ENCODE data around the gene JARID2.
"Not testable (repeated sequence)": the region's sequence is repeated elsewhere in the genome, so short reads cannot be mapped to it uniquely, and the experiment has no call there.

Gene JARID2

GRCh38 chr6:15310680-15311079 is 64.8 kb downstream of the JARID2 start:
- DNase-seq (ENCODE audit: low read depth) = no peak

- DNase-seq (ENCODE audit: low read depth) = no peak
Measured at GRCh38 chr6:15312500-15312899, 66.6 kb downstream of the JARID2 start.

- DNase-seq (ENCODE audit: low read depth) = no peak
Measured at GRCh38 chr6:15313367-15313766, 67.5 kb downstream of the JARID2 start.

DNA sequence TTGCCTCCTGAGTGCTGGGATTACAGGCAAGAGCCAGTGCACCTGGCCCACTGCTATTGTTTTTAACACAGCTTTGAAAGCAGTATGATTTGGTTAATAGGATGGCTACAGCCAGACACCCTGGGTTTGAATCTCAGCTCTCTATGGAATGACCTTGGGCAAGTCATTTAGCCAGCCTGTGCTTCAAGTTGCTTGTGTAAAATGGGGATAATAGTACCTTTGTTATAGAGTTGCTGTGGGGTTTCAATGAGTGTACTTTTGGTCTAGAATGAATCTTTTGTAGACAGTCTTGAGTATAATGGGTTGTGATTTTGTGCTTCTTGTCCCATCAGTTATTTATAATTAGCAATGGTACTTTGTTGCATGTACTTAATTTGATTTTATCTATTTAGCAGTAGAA is 70.9 kb downstream of the JARID2 start:
- no peak for DNase-seq (ENCODE audit: low read depth)

DNA sequence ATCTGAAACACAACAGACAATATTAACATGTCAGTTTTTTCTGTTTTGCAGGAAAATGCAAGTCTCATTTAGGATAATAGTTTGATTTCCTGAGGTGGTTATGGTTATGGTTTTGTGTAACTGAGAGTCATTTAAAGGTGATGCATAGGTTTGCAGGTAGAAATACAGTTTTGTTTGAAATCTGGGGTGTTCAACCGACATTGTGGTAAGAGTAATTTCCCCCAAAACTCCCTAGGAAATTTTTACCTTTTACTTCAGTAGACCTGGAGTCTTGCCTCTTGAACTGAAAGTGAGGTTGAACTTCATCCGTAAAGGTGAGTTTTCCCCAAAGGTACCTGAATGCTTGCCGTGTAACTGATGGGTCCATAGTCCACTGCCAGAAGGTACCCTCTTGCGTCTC is 71.4 kb downstream of the JARID2 start:
- DNase-seq (ENCODE audit: low read depth) = no peak

- DNase-seq (ENCODE audit: low read depth) = no peak
Measured at GRCh38 chr6:15317934-15318902, 72.3 kb downstream of the JARID2 start.

- no peak for DNase-seq (ENCODE audit: low read depth)
Measured at GRCh38 chr6:15319677-15320076, 73.8 kb downstream of the JARID2 start.

DNA sequence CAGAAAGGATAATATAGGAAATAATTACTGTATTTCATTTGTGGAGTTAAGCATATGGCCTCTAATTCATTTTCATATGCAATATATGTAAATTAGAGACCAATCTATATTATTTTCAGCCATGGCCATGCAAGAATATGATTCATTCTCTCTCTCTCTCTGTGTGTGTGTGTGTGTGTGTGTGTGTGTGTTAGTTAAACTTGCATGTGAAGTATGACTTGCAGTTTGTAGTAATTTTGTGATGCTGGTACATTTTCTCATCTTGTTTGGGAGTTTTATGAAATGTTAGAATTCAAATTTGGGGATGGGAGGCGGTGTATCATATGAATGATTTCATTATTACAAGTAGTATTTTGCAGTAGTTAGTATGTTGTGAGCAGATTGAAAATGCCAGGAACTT is 74.8 kb downstream of the JARID2 start:
- no peak for DNase-seq (ENCODE audit: low read depth)

DNA sequence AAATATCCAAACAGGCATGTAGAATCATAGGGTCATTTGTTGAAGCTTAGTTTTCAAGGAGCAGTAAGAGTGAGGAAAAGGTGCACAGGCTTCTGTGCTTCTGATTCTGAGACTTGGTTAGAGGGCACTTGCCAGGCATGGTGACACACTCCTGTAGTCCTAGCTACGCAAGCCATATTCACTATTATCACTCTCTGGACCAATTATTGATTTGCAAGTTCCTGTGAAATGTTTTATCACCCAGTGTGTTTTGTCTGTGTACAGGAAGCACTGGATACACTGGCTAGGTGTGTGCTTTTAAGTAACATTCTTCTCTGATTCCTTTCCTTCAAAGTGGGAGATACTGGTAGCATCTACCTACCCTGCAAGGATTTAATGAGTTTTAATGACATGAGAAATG is 76.3 kb downstream of the JARID2 start:
- no peak for DNase-seq (ENCODE audit: low read depth)

- DNase-seq (ENCODE audit: low read depth) = no peak
Measured at GRCh38 chr6:15322781-15323536, 77.1 kb downstream of the JARID2 start.

- not testable (repeated sequence) for DNase-seq (ENCODE audit: low read depth)
Measured at GRCh38 chr6:15323611-15324010, 77.7 kb downstream of the JARID2 start.

DNA sequence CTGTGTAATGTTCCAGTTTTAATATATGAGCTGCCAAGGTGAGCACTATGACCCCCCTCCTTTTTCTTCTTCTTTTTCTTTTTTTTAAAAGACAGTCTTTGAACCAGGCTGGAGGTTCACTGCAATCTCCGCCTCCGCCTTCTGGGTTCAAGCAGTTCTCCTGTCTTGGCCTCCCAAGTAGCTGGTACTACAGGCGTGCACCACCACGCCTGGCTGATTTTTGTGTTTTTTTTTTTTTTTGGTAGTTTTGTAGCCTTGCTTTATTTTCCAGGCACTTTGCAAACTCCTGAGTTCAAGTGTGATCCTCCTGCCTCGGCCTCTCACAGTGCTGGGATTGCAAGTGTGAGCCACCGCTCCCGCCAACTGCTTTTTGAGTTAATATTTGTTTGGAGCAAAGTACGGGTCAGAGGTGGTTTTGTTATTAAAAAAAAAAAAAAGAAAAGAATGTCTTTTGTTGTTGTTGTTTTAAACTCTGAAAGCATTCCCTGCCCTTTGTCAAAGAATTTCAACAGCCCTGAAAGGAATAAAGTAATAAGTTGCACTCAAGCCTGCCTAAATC is 78.6 kb downstream of the JARID2 start:
- no peak for DNase-seq (ENCODE audit: low read depth)

DNA sequence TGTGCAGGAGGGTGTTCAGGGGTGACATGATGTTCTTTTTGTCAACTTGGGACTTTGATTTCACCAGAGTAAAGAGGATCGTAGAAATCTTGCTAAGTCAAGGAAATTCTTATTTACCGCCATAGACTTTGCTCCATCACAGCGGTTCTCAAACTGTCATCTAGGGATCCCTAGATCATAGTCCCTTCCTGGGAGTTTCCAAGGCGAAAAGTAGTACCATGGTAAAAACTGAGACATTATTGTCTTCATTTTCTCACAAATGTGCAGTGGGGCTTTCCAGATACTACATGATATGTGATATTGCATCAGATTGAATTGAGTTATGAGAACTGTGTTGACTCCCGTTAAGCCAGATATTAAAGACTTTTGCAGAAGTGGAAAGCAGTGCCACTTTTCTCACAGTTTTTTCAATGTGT is 79.7 kb downstream of the JARID2 start:
- no peak for DNase-seq (ENCODE audit: low read depth)

GRCh38 chr6:15326067-15326614 is 80.3 kb downstream of the JARID2 start:
- no peak for DNase-seq (ENCODE audit: low read depth)

- DNase-seq (ENCODE audit: low read depth) = no peak
Measured at GRCh38 chr6:15327271-15327670, 81.4 kb downstream of the JARID2 start.

GRCh38 chr6:15329197-15329671 is 83.4 kb downstream of the JARID2 start:
- no peak for DNase-seq (ENCODE audit: low read depth)

DNA sequence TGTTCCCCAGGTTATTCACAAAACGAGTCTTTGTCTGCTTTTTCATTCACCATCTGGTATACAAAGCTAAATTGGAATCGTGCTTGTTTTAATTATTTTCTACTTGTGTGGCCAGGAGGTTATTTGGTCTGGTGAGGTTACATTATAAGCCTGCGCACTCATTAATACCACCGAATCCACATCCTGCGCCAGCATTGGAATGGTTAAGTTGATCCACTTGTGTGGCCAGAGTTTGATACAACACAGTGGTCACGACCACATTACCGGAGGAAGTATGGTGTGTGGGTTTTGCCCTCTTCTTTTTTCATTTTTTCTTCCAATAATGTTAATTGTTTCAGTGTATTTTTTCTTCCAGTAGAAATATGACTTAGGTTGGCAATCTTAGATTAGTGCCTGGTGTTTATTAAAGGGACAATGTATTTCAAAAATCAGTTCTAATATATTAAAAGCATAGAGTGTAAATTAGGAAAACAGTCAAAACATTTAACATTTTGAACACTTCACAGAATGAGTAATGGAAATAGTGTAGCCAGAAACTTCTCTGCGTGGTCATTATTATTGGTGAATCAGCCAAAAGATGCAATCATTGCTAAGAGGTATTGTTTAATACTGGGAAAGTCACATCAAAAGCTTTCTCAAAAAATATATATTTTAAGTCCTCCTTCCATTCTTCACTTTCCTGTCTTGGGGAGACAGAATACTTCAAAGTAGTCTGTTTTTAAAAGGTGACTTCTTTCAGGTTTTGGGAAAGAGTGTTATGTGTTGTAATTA is 84.5 kb downstream of the JARID2 start:
- no peak for DNase-seq (ENCODE audit: low read depth)

DNA sequence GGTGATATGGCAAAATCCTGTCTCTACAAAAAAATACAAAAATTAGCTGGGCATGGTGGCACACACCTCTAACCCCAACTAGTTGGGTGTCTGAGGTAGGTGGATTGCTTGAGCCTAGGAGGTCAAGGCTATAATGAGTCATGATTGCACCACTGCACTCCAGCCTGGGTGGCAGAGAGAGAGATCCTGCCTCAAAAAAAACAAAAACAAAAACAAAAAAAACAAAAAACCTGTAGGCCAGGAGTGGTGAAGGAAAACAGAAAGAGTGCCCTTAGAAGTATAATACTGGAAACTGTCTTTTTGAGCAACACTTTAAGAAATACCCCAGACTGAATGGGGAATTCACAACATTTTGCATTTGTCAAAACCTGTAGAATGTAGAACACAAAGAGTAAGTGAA is 85.3 kb downstream of the JARID2 start:
- no peak for DNase-seq (ENCODE audit: low read depth)

DNA sequence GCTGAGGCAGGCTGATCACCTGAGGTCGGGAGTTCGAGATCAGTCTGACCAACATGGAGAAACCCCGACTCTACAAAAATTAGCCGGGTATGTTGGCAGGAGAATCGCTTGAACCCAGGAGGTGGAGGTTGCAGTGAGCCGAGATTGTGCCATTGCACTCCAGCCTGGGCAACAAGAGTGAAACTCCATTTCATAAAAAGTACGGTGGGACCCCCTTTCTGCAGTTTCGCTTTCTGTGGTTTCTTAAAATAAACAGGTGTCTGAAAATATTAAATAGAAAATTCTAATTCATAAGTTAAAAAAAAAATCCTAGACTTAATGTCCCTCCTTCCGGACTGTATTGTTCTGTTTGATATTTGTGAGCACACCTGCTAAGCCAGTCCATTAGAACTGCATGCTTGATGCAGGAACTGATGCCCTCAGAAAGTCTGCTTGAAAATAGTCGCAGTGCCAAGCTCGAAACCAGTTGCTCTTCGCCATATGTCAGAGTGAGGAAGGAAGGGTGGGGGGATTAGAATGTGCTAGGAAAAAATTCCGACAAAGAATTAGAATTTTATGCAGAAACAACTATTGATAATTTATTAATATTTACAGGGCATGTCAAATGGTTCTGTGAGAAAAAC is 85.9 kb downstream of the JARID2 start:
- DNase-seq (ENCODE audit: low read depth) = no peak

GRCh38 chr6:15332446-15332845 is 86.6 kb downstream of the JARID2 start:
- no peak for DNase-seq (ENCODE audit: low read depth)

- DNase-seq (ENCODE audit: low read depth) = no peak
Measured at GRCh38 chr6:15335385-15335784, 89.5 kb downstream of the JARID2 start.
